HG02852 (cell line): ENCODE data around the gene TTC9B.

ENCODE experiments used
- ATAC-seq: cut with Tn5 transposase; IDR thresholded peaks from one replicate; pipeline ENCODE4 v1.9.1; 2021; ENCODE audit warnings: mild to moderate bottlenecking, moderate library complexity; ENCODE audit not compliant: unreplicated experiment

TTC9B gene

DNA sequence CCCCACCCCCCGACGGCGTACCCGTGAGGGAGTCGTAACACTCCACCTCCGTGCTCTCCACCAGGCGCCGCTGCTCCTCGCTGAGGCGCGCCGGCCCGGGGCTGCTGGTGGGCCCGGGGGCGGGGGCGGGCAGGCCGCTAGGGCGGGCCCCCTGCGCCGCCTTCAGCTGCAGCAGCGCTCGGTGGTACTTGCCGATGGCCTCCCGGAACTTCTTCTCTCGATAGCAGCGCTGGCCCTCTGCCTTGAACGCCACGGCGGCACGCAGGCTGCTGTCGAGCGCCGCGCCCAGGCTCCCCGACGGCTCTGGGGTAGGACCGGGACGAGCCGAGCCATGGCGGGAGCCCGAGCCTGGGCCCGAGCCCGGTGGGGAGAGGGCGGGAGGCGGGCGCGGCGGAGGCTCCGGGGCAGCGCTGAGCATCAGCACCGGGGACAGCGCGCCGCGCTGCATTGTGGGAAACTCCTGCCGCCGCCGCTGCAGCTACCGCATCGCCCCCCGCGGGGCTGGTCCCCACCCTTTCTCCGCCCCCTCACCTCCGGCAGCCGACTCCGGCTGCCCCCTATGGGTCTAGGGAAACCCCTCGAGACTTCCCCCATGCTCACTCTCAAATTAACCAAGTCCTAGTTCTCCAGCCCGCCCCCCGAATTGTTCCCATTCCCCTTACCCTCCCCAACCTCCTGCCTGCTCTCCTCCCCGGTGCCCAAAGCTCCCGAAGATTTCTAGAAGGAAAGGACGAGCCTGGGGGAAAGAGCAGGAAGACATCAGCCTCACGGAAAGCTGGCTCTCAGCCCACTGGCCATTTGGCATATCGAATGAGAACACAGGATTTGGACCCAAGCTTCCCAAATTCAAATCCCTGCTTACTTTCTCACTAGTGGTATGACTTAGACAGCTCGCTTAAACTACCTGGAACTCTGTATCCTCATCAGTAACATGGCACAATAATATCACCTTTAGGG is at the start of gene TTC9B:
Gene TTC9B (minus strand): TSS at position 451 of the 957 bp plus-strand sequence. CDS start 3 bp downstream, at position 448.
- ATAC-seq, result no peak

DNA sequence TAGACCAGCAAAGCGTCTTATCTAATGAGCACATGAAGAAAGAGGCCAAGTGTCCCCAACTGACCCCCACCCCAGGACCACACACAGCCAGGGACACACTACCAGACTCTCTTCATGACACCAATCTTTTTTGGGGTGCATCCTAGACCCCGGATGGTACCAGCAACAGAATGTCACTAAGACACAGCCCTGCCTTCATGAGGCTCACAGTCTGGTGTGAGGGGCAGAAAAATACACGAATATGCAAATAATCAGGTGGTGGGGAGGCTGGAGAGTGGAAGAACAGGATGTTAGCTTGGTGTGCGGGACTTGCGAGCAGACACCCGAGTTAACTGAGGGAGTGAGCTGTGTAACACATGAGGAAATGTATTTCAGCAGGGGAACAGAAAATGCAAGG is 49.4 kb upstream of the TTC9B start:
- no peak for ATAC-seq

DNA sequence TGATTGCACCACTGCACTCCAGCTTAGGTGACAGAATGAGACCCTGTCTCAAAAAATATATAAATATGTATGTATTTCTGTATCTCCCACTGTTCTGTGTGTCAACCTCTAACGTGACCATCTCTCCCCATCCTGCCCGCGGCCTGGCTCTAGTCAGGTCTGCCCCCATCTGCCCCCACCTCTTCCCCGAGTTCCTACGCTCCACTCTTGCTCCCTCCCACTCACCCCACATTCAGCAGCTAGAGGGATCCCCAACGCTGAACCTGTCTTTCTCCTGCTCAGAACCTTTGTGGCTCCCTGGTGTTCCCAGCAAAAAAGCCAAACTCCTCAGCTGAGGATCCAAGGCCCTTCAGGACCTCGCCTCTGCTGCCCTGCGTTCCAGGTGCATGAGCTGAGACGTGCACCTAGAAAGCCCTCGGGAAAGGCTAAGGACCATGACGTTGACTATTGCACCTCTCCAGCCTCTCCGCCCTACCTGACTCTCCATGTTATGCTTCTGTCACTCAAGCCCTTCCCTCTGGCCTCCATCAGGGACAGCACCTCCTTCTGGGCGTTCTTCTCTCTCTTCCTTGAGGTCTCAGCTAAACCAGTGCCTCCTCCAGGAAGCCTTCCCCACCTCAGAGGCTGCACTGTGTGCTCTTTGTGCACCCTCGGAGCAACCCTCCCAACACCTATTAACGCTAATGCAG is 48.9 kb upstream of the TTC9B start:
- ATAC-seq, result no peak

DNA sequence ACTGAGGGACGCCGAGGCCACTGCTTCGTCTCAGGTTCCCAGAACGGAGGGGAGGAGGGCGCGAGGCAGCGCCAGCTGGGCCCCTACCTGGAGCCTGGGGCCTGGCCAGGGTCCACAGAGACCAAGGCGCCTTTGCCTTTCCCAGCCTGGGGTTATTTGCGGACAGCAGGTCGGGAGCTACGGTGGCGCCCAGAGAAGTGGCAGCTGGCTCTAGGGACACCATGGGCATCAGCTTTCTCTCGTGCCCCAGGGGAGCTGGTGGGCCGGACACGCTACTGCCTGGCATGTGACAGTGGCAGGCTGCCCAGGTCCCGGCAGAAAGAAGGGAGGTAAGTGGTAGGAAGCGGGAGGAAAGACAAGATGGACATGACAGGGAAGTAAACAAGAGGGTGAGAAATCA is 47.9 kb upstream of the TTC9B start:
- ATAC-seq, result no peak

DNA sequence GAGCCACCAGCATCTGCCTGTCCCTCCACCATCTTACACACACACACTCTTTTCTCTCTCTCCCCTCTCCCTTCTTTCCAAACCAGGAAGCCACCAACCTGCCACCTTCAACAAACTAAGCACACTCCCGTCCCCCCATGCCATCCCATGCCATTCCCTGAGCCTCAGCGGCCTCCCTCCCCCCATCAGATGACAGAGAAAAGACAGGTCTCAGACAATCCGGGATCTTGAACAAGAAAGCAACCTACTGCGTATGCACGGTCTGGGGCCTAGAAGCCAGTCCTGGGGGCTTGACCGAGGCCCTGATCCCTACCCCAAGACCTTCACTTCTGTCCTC is 47.5 kb upstream of the TTC9B start:
- no peak for ATAC-seq

DNA sequence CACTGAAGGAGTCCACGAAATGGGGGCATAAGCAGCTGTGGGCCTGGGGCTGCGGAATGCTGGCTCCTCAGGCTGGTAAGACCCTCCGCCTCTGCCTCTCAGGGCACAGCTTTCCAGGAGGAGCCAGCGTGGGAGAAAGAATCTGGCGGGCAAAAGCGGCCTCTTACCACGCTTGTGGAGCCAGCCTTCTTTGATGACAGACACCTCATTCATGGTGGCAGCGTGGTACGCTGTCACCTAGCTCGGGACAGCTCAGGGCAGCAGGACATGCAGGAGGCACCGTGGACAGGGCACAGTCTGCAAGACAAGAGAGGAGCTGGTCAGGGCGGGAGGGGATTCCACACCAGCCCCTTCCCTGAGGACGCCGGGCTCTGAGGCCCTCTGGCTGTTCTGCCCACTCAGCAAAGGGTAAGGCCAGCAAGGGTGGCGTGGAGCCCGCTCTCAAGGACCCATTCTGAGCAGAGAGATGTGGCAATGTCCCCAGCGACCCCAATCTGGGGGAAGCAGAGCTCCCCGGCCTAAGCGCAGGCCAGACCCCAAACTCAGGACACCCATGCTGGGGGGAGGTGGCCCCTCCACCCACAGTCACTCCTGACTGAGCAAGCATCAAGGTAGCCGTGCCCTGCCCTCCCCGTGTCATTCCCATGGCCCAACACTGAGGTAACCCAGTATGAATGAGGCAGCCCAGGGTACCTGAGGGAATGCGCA is 47.0 kb upstream of the TTC9B start:
- no peak for ATAC-seq

DNA sequence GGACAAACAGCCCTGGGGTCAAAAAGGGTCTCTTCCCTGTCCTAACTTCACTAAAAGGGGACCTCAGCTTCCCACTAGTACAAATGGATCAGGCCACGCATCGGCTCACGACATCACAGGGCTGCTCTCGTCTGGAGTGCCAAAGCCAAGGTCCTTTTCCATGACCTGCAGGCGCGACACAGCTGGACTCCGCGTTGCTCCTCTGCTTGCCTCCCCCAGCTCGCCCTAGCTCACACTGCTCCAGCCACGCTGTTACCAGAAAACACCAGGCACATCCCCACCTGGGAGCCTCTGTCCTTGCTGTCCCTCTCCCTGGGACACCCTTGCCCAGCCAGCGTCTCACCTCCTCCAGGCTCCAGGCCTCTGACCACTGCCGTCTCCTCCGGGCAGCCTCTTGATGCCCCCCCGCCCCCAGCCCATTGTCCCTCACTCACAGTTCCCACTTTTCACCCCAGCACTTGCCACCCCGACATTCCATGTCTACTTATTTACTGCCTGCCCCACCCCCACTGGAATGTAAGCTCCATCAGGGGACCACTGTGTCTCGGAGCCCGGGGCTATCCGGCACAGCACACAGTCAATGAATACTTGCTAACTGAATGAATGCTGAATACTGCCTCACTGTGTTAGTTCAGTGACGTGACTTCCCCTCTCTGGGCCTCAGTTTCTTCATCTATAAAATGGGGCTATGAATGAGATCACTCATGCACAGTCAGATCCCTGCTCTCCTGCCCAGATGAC is 46.3 kb upstream of the TTC9B start:
- no peak for ATAC-seq

DNA sequence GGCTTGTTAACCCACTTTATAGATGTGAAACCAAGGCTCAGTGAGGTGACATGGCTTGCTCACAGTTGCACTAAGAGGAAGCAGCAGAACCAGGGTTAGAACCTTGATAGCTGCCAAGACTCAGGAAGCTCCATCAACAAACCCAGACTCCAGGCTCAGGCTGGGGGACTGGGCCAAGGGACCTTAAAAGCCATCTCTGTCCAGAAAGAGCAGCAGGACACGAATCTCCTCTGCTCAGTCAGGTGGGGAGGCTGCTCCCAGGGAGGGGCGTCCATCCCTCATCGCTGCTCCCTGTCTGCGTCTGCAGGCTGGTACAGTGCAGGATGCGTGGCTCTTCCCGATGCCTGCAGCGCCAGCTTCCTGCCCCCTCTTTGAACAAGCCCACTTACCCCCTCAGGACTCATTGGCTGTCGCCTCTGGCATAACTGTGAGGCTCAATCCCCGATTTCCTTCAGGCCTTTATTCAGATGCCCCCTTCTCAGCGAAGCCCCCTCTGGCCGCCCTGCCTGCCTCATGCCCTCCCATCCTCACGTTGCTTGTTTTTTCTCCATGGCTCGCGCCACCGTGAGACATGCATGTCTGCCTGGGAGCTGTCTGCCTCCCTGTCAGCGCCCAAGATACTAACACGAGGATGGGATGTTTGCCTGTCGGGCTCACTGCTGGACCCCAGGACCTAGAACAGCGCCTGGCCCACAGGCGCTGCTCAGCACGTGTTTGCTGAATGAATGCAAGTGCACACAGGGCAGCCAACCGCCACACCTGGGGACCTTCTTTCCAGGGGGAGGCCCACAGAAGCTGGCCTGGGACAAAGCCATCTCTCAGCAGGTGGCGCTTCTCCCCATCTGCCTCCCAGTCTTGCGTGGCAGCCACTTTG is 45.5 kb upstream of the TTC9B start:
- no peak for ATAC-seq

DNA sequence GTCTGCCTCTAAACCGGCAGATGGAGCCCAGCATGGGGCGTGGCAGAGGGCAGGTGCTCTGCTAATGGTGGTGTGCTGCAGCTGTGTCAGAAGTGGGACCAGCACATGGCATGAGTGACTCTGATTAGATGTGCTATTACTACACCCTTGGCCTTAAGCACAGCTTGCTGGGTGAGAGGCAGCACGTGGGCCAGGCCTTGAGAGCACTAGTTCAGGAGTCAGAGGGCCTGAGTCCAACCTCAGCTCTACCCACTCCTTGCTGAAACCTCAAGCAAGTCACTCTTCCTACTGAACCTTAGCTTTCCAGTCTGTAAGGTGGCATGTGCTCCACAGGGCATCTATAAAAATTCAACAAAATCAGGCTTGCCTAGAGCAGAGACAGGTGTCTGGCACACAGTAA is 44.2 kb upstream of the TTC9B start:
- no peak for ATAC-seq

DNA sequence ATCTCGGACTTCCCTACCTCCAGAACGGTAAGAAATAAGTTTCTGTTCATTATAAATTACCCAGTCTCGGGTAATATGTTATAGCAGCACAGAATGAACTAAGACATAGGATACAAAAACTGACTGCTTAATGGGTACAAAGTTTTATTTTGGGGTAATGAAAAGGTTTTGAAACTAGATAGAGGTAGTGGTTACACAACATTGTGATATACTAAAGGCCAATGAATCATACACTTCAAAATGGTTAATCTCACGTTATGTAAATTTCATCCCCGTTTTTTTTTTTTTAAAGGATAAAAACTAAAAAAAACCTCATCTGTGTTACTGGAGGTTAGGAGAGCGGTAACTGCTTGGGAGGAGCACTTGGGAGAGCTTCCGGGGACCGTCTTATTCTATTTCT is 43.4 kb upstream of the TTC9B start:
- no peak for ATAC-seq

DNA sequence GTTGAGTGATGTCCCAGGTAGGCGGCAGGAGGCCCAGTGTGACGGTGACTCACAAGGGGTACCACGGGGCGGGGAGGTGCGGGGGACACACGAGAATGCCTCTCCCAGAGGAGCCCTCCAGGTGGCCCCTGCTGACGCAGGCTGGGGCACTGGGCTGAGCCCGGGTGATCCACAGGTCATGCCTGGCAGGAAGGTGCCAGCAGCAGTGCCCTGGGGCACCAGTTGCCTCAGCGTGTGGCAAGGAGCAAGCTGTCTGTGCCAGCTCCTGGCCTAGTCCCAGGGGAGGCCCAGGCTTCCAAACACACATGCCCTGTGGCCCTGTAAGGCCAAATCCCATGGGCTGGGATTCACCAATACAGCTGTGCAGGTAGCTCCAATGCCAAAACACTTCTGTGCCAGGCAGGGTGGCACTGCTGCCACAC is 38.9 kb upstream of the TTC9B start:
- no peak for ATAC-seq

DNA sequence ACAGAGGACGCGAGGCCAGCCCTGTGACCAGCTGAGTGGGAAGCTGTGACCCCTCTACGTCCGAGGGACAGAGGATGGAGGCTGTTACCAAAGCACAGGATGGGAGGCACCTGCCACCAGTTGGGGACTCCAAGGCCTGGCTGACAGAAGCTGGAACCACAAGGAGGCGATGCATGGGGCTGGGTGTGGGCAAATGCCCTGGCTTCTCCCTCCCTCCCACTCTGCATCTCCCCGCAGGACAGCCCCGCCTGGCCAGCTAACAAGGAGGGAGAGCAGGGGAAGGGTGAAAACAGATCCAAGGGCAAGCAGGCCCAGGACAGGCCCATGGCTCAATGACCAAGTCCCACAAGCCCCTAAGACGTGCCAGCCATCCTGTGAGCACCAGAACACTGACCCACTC is 38.3 kb upstream of the TTC9B start:
- no peak for ATAC-seq

DNA sequence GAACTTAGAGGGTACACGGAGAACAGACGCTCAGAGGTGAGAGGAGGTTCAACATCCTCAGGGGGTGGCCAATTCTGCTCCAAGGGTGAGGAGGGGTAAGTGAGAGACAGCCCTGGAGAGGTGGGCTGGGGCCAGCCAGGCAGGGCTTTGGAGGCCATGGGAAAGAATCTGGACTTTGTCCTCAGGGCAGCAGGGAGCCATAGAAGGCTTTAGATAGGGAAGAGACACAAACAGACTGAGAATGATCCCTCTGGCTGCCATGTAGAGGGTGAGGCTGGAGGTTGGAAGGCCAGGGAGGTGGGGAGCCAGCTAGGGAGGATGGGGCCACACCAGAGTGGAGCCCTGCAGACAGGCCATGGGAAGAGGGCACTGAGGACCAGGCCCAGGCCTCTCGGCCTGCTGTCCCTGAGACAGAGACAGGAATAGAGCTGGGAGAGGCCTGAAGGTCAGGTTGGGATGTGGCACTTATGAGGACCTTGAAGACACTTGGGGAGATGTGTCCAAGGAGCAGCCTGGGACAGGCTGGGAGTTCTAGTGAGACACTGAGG is 37.5 kb upstream of the TTC9B start:
- ATAC-seq, result no peak

DNA sequence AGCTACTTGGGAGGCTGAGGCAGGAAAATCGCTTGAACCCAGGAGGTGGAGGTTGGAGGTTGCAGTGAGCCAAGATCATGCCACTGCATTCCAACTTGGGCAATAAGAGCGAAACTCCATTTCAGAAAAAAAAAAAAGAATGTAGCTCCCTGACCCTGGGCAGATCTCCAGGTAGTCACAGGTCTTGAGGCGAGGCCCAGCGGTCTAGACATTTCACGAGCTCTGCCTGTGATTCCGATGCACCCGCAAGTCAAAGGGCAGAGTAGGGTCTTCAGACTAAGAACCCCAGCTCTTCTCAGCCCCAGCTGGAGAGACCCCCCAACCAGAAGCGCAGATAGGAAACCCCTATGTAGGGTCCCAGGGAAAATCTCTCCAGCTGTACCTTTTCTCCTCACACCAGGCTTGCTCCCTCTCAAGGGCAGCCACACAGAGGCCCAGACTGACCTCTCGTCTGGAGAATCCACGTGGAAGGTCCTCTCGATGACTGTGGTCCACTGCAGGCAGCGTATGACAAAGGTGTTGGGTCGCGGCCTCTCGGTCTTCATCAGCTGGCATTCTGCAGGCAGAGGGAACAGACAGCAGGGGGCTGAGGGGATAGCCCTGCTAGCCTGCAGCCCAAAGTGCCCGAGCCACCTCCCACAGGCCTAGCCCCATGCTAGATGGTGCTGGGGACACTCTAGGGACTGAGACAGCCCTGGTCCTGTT is 36.7 kb upstream of the TTC9B start:
- no peak for ATAC-seq

DNA sequence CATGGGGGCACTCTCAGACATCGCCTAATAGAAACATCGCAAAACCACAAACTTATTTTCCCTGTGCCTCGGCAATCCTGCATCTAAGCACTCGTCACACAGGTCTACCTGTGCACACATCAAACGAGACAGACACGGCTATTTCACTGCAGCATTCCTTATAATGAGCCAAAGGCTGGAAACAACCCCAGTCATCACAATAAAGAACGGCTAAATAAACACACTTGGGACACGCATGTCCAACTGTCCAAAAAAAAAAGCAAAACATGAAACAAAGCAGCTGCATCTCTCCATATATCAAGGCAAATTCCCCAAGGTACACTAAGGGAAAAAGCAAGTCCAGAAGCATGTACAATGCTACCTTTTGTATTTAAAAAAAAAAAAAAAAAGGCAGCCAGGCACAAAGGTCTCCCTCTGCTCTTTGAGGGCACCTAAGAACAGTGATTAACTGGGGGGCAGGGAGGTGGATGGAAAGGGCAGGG is 35.5 kb upstream of the TTC9B start:
- ATAC-seq, result no peak

DNA sequence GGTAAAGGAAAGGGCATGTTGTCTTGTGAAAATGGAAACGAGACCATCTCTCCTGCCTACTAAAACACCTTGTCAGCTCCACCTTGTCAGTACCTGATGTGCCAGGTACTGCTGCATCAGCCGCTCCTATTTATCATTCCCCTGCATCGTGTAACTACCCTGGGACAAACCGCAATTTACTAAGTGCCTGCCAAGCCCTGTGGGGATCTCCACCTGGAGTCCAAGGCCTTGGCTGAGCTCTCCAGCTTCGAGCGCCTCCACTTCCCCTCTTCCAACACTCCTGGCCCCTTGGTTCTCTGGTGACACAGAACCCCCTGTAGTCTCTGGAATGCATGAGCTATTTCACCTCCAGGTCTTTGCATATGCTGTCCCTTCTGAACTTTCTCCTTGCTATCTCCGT is 34.2 kb upstream of the TTC9B start:
- ATAC-seq, result no peak

DNA sequence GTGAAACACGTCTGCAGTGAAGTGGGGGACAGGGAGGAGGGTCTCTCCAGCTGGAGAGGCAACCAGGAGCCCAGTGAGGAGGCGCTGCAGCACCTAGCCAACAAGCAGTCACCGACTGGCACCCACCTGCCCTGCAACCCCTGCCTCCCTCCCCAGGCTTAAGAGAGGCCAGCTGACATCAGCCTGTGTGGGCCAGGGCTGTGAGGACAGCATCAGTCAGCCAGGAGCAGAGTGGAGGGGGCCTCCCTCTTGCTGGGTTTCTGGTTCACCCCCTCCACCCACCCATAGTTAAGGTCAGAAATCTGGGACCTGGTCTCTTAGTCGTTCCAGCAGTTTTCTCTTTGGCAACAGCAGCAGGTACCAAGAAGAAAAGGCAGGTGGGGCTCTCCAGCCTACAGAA is 33.8 kb upstream of the TTC9B start:
- ATAC-seq, result no peak

DNA sequence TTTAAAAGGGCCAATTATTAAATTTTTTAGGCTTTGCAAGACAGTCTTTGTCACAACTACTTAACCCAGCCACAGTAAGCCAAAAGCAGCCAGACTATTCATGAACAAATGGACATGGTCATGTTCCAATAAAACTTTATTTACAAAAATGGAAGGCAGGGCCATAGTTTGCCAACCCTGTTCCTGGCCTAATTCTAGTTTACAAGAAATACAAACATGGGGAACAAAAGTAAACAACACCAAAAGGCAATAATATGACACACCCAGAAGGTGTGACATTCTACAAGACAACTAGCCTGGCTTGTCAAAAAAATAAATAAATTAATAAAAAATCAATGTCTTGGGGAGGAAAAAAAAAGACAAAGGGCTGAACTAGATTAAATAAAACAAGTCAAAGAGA is 33.1 kb upstream of the TTC9B start:
- no peak for ATAC-seq

DNA sequence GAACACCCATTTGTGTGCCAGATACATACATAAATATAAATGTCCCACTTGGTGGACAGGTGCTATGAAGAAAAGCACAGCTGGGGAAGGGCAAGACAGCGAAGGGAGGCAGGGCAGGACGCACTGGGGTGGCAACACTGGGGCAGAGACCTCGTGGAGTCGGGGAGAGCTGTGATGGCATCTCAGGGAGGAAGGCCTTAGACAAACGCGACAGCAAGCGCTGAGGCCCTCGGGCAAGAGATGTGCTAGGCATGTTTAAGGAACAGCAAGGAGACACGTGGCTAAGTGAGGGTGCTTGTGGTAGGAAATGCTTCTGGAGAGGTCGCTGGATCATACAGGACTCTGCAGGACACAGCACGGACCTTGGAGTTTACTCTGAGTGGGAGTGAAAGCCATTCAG is 31.6 kb upstream of the TTC9B start:
- ATAC-seq, result no peak
